Occipital lobe (tissue), 2 donors: Measurements from ENCODE around the gene CNTNAP2. TPM values are rescaled to one million over a fixed set of nuclear protein-coding genes. Genes with fewer than 3 reads are reported as not detected.

Experiments used
- DNase-seq: peaks from one replicate; lab custom pipeline; 2025; lab: John Stamatoyannopoulos, UW
- total RNA-seq: library from RNA; depleted of rRNA; stranded (reverse); fragments of >200 nt; gene quantifications from one replicate; pipeline ENCODE4 v1.2.3, GENCODE V29; 2014

CNTNAP2 gene
- total RNA-seq, 1 donor from 2014 or later: 37.3 TPM

GRCh38 chr7:147008530-147008929 lies 891.9 kb downstream of the CNTNAP2 start:
- no peak for DNase-seq

GRCh38 chr7:147012666-147013065 lies 896.1 kb downstream of the CNTNAP2 start:
- DNase-seq: no peak

GRCh38 chr7:147013825-147014224 lies 897.2 kb downstream of the CNTNAP2 start:
- no peak for DNase-seq

DNA sequence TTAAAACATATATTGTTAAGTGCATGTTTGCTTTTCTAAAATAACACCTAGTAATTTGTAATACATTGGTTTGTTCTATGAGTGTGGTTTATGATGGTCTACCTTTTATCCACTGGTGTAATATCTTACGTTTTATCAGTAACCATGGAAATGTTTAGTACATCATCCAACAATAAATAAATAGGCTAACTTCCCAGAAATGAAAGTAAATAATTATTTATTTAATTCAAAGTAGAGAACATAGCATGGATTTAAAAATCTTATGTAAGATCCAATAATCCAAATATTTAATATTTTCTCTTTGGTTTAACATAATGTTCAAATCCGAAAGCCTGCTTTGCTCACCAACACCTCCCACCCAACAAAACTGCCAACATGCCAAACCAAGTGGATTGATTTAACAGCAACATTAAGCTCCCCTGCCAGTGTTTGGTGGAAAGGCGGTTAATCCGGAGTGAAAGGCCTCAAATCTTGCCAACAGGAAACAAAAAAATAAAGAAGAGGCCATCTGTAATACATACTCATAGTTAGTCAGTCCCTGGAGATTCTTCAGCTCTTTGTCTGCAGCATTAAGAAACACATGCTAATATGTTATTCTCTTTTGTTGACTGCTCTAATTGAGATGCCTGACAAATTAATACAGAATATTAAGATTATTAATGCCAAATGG lies 897.8 kb downstream of the CNTNAP2 start:
- DNase-seq: no peak

DNA sequence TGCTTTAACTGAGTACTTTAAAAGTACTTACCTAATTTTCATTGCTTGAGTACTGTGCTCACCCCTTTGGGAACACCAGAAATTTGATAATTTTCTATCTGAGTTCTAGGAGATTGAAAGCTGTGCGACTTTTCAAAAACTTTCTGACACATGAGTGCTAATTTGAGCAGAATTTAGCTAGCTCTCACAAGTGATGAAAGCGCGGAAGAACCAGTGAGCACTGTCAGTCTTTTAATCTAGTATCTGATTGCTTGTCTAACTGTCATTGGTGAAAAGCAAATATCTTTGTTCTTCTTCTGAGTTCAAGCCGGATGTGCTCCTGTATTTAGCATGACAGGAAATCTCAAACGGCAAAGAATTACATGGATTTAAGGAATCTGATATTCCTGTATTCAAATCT lies 899.4 kb downstream of the CNTNAP2 start:
- DNase-seq: no peak

DNA sequence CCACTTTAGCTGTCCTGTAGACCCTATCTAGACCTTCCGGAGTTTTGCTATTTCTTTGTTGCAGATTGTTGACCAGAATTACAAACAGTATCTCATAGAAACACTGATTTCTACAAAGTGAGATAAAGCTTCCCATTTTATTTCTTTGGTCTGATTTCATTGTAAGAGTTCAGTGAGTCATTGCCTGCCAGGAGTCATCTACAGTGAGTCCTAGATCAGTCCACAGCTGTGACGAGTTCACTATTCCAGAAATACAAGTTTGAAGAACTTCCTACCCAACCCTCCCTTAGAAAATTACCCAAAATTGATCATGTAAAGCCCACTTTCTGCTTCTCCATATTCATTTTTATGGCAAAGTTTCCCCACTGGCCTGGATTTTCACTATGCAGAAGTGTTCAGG lies 905.5 kb downstream of the CNTNAP2 start:
- DNase-seq: no peak

GRCh38 chr7:147023440-147023839 lies 906.8 kb downstream of the CNTNAP2 start:
- DNase-seq: peak; percentile 2

GRCh38 chr7:147029953-147030352 lies 913.4 kb downstream of the CNTNAP2 start:
- DNase-seq: no peak

GRCh38 chr7:147033641-147034040 lies 917.0 kb downstream of the CNTNAP2 start:
- no peak for DNase-seq

GRCh38 chr7:147041438-147041837 lies 924.8 kb downstream of the CNTNAP2 start:
- DNase-seq: no peak

DNA sequence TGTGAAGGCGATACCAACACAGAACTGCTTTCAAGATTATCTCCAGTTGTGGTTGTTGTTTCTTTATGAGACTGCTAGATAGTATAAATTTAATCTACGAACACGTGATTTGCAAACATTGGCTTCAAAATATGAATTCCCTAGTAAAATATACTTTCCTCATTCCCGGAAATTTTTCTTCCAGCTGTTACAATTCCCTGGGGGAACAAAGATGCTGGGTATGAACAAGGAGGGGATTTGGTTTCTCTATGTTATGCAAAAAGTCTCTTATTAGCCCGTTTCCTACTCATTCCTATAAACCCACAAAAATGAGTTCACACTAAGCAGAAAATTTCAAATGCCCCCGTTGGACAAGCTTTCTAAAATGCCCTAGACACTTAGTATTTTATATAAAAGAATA lies 928.3 kb downstream of the CNTNAP2 start:
- no peak for DNase-seq

GRCh38 chr7:147047696-147048095 lies 931.1 kb downstream of the CNTNAP2 start:
- no peak for DNase-seq

DNA sequence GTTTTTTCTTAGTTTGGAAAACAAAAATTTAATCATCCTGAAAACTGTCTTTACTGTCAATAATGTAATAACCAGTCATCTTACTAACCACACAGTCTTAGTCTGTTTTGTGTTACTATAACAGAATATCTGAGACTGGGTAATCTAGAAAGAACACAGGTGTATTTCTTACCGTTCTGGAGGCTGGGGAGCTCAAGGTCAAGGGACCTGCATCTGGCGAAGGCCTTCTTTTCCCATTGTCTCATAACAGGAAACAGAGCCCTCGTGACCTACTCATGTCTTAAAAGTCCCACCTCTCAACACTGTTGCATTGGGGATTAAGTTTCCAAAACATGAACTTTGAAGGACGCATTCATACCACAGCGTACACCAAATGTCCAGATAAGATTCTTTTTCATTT lies 932.3 kb downstream of the CNTNAP2 start:
- DNase-seq: no peak

GRCh38 chr7:147052818-147053217 lies 936.2 kb downstream of the CNTNAP2 start:
- DNase-seq: no peak

- no peak for DNase-seq
Measured at GRCh38 chr7:147053746-147054145, 937.1 kb downstream of the CNTNAP2 start.

GRCh38 chr7:147060070-147060469 lies 943.5 kb downstream of the CNTNAP2 start:
- no peak for DNase-seq

DNA sequence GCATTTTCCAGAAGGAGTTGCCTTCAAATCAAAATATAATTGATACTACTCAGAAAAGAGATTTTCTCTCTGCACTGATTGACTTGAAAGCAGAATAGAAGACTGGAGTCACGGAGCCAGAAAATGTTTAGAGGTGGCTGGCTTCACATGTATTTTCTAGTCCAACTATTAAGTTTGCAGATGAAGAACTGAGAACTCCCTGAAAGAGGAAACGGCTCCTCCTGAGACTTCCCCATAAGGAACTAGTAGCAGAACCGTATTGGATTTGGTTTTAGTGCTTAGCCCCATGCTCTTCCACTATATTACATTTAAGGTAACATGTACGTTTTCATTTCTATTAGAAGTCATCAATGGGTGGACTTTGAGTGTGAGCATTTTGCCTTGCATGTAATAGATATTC lies 946.3 kb downstream of the CNTNAP2 start:
- no peak for DNase-seq

DNA sequence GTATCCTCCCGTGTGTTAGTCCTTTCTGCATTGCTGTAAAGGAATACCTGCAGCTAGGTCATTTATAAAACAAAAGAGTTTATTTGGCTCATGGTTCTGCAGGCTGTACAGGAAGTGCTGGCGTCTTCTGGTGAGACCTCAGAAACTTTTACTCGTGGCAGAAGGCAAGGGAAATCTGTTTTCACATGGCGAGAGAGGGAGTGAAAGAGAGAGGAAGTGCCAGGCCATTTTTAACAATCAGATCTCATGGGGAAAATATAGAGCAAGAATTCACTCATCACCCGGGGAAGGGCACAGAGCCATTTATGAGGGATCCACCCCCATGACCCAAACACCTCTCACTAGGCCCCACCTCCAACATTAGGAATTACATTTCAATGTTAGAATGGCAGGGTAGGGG lies 952.2 kb downstream of the CNTNAP2 start:
- DNase-seq: no peak

GRCh38 chr7:147069771-147070170 lies 953.2 kb downstream of the CNTNAP2 start:
- DNase-seq: no peak

DNA sequence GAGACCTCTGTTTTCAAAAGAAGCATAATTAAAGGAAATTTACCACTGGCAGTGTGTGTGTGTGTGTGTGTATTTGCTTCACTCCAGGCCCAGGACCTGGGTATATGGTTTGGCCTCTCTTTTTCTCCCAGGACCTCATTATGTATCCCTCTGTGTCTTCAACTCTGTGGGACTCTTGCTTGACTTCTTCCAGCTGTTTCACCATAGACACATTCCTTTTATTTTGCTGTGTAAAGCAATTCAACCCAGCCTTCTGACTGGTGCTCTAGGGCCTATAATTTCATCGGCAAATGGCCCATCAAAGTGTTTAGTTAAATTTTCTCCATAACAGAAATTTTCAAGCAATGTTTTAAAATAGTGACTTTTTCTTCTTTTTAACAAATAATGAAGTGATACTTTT lies 954.3 kb downstream of the CNTNAP2 start:
- no peak for DNase-seq

DNA sequence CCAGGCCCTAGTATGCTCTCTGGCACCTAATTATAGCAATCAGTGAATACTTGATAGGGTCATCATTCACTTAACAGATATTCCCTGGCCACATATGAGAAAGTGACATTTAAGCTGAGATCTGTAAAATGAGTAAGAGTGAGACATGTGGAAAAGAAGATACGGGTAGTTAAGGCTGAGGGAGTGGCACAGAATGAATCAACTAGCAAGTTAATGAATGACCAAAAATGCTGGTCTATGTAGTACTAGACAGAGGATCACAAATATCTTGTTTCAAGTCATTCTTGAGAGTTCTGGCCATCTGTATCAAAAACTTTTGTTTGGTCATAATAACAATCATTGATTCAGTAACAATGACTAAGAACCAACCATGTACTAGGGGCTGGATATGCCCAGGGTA lies 954.9 kb downstream of the CNTNAP2 start:
- no peak for DNase-seq

DNA sequence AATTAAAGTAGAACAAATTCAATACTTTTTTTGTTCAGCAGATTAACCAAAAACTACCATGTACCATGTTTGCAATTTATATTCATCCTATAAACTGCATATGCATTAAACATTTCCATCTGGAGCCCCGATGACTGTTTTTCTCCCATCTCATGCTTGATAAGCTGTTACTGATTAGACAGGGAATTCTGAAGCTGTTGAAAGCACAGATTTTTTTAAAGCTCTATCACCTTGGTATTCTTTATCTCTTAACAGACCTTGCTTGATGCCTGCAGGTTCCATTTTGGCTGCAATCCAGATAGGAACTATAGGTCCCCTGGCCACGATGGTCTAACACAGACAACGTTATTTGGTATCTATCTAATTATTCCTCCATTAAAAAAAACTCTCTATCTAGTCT lies 961.7 kb downstream of the CNTNAP2 start:
- DNase-seq: no peak

DNA sequence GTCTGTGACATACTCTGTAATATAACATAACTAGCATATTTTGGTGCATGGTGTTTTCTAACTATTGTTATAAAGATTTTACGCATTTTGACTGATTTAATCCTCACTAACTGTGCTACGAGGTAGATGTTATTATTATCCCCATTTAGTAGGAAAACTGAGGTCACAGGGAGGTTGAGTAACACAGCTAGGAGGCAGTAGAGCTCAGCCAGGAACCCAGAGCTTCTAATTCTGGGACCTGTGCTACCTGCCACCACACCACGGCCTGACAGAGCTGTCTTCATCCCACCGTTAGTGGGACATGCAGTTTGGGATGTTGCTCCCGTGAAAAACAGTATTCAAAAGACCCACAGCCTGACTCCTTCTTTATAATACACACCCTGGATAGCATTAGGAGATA lies 962.5 kb downstream of the CNTNAP2 start:
- no peak for DNase-seq

DNA sequence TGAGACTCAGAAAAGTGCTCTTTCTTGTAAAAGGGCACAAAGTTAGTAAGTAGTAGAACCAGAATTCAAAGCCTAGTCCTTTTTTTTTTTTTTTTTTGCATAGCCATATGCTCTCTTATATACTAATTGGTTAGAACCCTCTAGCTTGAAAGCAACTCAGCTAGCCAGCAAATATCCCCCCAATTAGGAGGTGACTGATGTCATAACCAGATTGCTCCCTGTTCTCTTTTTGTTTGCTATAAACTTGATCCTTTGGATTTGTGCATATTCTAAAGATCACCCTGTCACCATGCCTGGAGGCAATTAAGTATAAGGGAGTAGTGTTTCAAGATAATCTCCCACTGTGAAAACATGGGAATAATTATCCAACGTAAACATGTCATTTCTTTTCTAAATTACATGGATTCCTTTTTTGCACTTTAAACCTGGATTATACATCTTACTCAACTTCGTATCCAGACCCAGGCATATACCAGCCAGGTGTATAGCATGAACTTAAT lies 963.4 kb downstream of the CNTNAP2 start:
- no peak for DNase-seq
